PC-3 (cell line): ENCODE data around the gene KIF13A. TPM values are rescaled to one million over a fixed set of nuclear protein-coding genes. Genes with fewer than 3 reads are reported as not detected.

Experiments used
- ATAC-seq: fragments of 200-7000 bp; cut with Tn5 transposase; 2 replicates; pipeline ENCODE4 v1.9.1; 2020; ENCODE audit warnings: mild to moderate bottlenecking, moderate library complexity
- BruUV-seq: library from RNA; stranded (reverse); fragments of 400-500 nt; replicated peaks from 2 replicates; lab custom pipeline; 2021; lab: Mats Ljungman, UMichigan
- CTCF ChIA-PET: fragments of 300-600 bp; sonication (Branson Sonifier 250); formaldehyde crosslinking; loops from one replicate; lab custom pipeline; 2022; ENCODE audit warnings: antibody characterized with exemption; lab: Charles Lee
- POLR2A ChIA-PET: fragments of 300-600 bp; sonication (Branson Sonifier 250); formaldehyde crosslinking; loops from one replicate; lab custom pipeline; 2022; ENCODE audit warnings: antibody characterized with exemption; ENCODE audit not compliant: unreplicated experiment; lab: Charles Lee
- DNase-seq: peaks from one replicate; pipeline ENCODE4 v3.0.0-alpha.2; 2015
- H2AFZ ChIP-seq: fragments of 300-600 bp; sonication (generic); 2 replicates; pipeline ENCODE4 v1.6.0; 2016; ENCODE audit warnings: antibody characterized with exemption, low read length
- H3F3A ChIP-seq: fragments of 300-600 bp; sonication (generic); one replicate; pipeline ENCODE4 v1.6.0; 2017; ENCODE audit warnings: antibody characterized with exemption, low read length, control low read depth, mild to moderate bottlenecking; ENCODE audit not compliant: unreplicated experiment
- H3K27ac ChIP-seq: fragments of 300-600 bp; sonication (generic); 2 replicates; pipeline ENCODE4 v1.5.1; 2016; ENCODE audit warnings: mild to moderate bottlenecking, low read length
- H3K27me3 ChIP-seq: fragments of 300-600 bp; sonication (generic); 2 replicates; pipeline ENCODE4 v1.6.1; 2016; ENCODE audit warnings: low read length, mixed read lengths
- H3K36me3 ChIP-seq: fragments of 300-600 bp; sonication (generic); 2 replicates; pipeline ENCODE4 v1.6.1; 2016; ENCODE audit warnings: low read depth, mixed run types, low read length, mixed read lengths
- H3K4me1 ChIP-seq: fragments of 300-600 bp; sonication (generic); 2 replicates; pipeline ENCODE4 v1.5.1; 2016; ENCODE audit warnings: low read length; ENCODE audit not compliant: insufficient read depth
- H3K4me2 ChIP-seq: fragments of 300-600 bp; sonication (generic); 2 replicates; pipeline ENCODE4 v1.6.0; 2016; ENCODE audit warnings: low read length
- H3K4me3 ChIP-seq: fragments of 300-600 bp; sonication (generic); 2 replicates; pipeline ENCODE4 v1.5.1; 2016; ENCODE audit warnings: mild to moderate bottlenecking, low read length, mixed read lengths
- H3K79me2 ChIP-seq: fragments of 300-600 bp; sonication (generic); 2 replicates; pipeline ENCODE4 v1.6.1; 2017; ENCODE audit warnings: low read length, mixed read lengths
- H3K9ac ChIP-seq: fragments of 300-600 bp; sonication (generic); 2 replicates; pipeline ENCODE4 v1.6.0; 2016; ENCODE audit warnings: mild to moderate bottlenecking, low read length
- H3K9me2 ChIP-seq: fragments of 300-600 bp; sonication (generic); replicated peaks from 2 replicates; pipeline ENCODE4 v1.6.1; 2016; ENCODE audit warnings: mixed run types, low read length, mixed read lengths
- H3K9me3 ChIP-seq: fragments of 300-600 bp; sonication (generic); 2 replicates; pipeline ENCODE4 v1.6.1; 2016; ENCODE audit warnings: low read length, mixed read lengths
- H4K20me1 ChIP-seq: fragments of 300-600 bp; sonication (generic); 2 replicates; pipeline ENCODE4 v1.6.1; 2016; ENCODE audit warnings: low read length, mixed read lengths
- CTCF ChIP-seq: fragments of 300-600 bp; sonication (generic); conservative IDR thresholded peaks from 2 replicates; pipeline ENCODE4 v1.5.1; 2017; ENCODE audit warnings: antibody characterized with exemption, low read depth, mild to moderate bottlenecking, low read length
- EZH2 ChIP-seq: fragments of 300-600 bp; sonication (generic); IDR thresholded peaks from one replicate; pipeline ENCODE4 v1.6.1; 2017; ENCODE audit warnings: antibody characterized with exemption, mild to moderate bottlenecking, low read length; ENCODE audit not compliant: unreplicated experiment
- EZH2phosphoT487 ChIP-seq: fragments of 300-600 bp; sonication (generic); IDR thresholded peaks from 2 replicates; pipeline ENCODE4 v1.6.1; 2018; ENCODE audit warnings: mild to moderate bottlenecking, antibody characterized with exemption, low read length, borderline replicate concordance
- intact Hi-C: fragments of 100-400 bp; cut with micrococcal nuclease; formaldehyde crosslinking; loops from 2 replicates; pipeline ENCODE4 v1.9.0; 2023
- total RNA-seq: library from RNA; depleted of rRNA; stranded (reverse); fragments of >200 nt; gene quantifications from 2 replicates; pipeline ENCODE4 v1.2.3, GENCODE V29; 2014

The KIF13A gene
- total RNA-seq, 1 experiment from 2014 or later, result 21.3 TPM

- DNase-seq (no peak), ATAC-seq (no peak)
- intact Hi-C loops, result loop anchor here (10.0 kb wide), 1 partner anchor 375 kb away; no protein-coding TSS in a partner anchor
- Histone ChIP-seq H3K9me3 (no peaks in the 10 kb centered on the region), H3K27me3 (no peaks in the 10 kb centered on the region), H3K79me2 (no peaks in the 10 kb centered on the region; the same call in 1 of the 2 replicates), H3K27ac (peak overlapping the region; percentile 96), H3F3A (peaks cover 21% of the 10 kb centered on the region), H4K20me1 (no peaks in the 10 kb centered on the region), H3K9me2 (no peaks in the 10 kb centered on the region), H3K4me2 (peak overlapping the region; percentile 62), H3K9ac (peak overlapping the region; percentile 12; the same call in 1 of the 2 replicates), H2AFZ (peak overlapping the region; percentile 58; the same call in 1 of the 2 replicates), H3K4me3 (no peak overlapping the region; the same call in 1 of the 2 replicates), H3K36me3 (no peaks in the 10 kb centered on the region), H3K4me1 (peaks cover 50% of the 10 kb centered on the region)
- TF ChIP-seq EZH2 (no peak), CTCF (no peak), EZH2phosphoT487 (no peak)
- no TSS peak for BruUV-seq
- CTCF ChIA-PET, result no interaction called here
- POLR2A ChIA-PET, result no interaction called here
Measured at GRCh38 chr6:17869753-17870050, 117.7 kb downstream of the KIF13A start.

- Histone ChIP-seq H3K4me1 (peaks cover 55% of the 10 kb centered on the region), H3F3A (peaks cover 24% of the 10 kb centered on the region), H3K9ac (peak overlapping the region; percentile 12; the same call in 1 of the 2 replicates), H4K20me1 (no peaks in the 10 kb centered on the region), H2AFZ (peak overlapping the region; percentile 58), H3K4me2 (peak overlapping the region; percentile 62), H3K4me3 (peak overlapping the region; percentile 38; the same call in 1 of the 2 replicates), H3K27ac (peak overlapping the region; percentile 96), H3K9me3 (no peaks in the 10 kb centered on the region), H3K36me3 (no peaks in the 10 kb centered on the region), H3K27me3 (no peaks in the 10 kb centered on the region), H3K9me2 (no peaks in the 10 kb centered on the region), H3K79me2 (no peaks in the 10 kb centered on the region; the same call in 1 of the 2 replicates)
- CTCF ChIA-PET, result no interaction called here
- BruUV-seq, result no TSS peak
- POLR2A ChIA-PET, result no interaction called here
- TF ChIP-seq EZH2 (no peak), EZH2phosphoT487 (no peak), CTCF (no peak)
- ATAC-seq (peak; percentile 10), DNase-seq (peak; percentile 90)
- intact Hi-C loops, result loop anchor here (10.0 kb wide), 1 partner anchor 376 kb away; no protein-coding TSS in a partner anchor
Measured at GRCh38 chr6:17869010-17869752, 118.3 kb downstream of the KIF13A start.

GRCh38 chr6:17867880-17868279 lies 119.6 kb downstream of the KIF13A start:
- ChIA-PET POLR2A (no interaction called here), CTCF (no interaction called here)
- H3K36me3 ChIP-seq, result no peaks in the 10 kb centered on the region
- H4K20me1 ChIP-seq, result no peaks in the 10 kb centered on the region
- H3K4me1 ChIP-seq, result peaks cover 66% of the 10 kb centered on the region
- H3K79me2 ChIP-seq, result no peaks in the 10 kb centered on the region; the same call in none of the 2 replicates
- H3K9ac ChIP-seq, result peak overlapping the region; percentile 6; the same call in 1 of the 2 replicates
- intact Hi-C loops, result loop anchor here (10.0 kb wide), 1 partner anchor 377 kb away; no protein-coding TSS in a partner anchor
- peak; percentile 62 for DNase-seq
- H2AFZ ChIP-seq, result no peak overlapping the region
- TF ChIP-seq EZH2phosphoT487, result no peak
- no peak for TF ChIP-seq CTCF
- TF ChIP-seq EZH2, result no peak
- no TSS peak for BruUV-seq
- peak overlapping the region; percentile 27; the same call in 1 of the 2 replicates for H3K4me2 ChIP-seq
- H3K27me3 ChIP-seq, result no peaks in the 10 kb centered on the region
- H3K9me3 ChIP-seq, result no peaks in the 10 kb centered on the region
- H3K27ac ChIP-seq, result peak overlapping the region; percentile 96
- no peaks in the 10 kb centered on the region for H3K9me2 ChIP-seq
- no peak for ATAC-seq
- no peak overlapping the region for H3K4me3 ChIP-seq
- H3F3A ChIP-seq, result peaks cover 24% of the 10 kb centered on the region
